ENCODE measurements around the gene CAMKMT.

GRCh38 chr2:44515416-44515815, 153.7 kb downstream of the CAMKMT start:
- TF ChIP-seq CTCF (IDR thresholded peaks at IDR 0.05) = no peak
- TF ChIP-seq POLR2A (IDR thresholded peaks at IDR 0.05) = no peak

Measured in transverse colon (tissue), 3 donors.